GOT3 (cell line): ENCODE results near the gene IKZF4.
"Not testable (repeated sequence)": the region's sequence is repeated elsewhere in the genome, so short reads cannot be mapped to it uniquely, and the experiment has no call there.

Experiments used
- DNase-seq: peaks from one replicate; lab custom pipeline; 2025; ENCODE audit warnings: mixed read lengths; lab: John Stamatoyannopoulos, UW

Gene IKZF4

DNA sequence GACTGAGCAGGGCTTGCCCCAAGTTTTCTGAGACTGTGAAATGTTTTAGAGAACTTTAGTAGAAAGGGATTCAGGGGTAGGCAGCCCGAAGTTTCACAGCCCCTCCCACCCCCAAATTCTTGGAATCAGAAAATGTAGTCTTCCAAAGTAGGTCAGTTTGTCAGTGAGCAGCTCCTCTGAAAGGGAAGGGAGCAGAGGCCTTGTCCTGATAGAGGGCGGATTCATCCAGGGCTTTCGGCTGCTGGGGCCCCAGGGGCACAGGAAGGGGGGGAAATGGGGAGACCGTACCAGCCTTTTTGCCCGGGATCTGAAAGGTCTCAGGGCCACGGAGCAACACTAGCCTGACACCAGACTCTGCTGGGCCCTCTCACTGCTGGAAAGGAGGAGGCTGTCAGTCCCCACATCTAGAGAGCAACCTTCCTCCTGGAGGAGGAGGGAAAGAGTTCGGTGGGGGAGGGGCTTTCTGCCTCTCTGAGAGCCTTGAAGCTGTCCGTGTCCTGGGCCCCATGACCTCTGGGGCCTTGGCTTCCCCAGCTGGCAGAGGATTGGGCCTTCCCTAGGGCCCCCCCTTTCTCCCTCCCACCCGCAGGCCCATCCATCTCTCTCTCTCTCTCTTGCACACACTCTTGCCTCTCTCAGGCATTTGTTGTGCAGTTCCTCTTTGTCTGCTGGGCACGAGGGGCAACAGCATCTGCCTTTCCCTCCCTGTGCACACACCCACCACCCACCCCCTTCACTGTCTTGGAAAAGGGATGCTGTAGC, at the start of gene IKZF4:
TSS of gene IKZF4 (plus strand) at position 621 of the 762 bp plus-strand sequence. CDS start 451 bp downstream, outside the sequence.
- DNase-seq = no peak

DNA sequence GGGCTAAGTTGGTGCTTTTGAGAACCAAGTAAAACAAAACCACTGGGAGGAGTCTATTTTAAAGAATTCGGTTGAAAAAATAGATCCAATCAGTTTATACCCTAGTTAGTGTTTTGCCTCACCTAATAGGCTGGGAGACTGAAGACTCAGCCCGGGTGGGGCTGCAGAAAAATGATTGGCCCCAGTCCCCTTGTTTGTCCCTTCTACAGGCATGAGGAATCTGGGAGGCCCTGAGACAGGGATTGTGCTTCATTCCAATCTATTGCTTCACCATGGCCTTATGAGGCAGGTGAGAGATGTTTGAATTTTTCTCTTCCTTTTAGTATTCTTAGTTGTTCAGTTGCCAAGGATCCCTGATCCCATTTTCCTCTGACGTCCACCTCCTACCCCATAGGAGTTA, 48.8 kb upstream of the IKZF4 start:
- DNase-seq = no peak

DNA sequence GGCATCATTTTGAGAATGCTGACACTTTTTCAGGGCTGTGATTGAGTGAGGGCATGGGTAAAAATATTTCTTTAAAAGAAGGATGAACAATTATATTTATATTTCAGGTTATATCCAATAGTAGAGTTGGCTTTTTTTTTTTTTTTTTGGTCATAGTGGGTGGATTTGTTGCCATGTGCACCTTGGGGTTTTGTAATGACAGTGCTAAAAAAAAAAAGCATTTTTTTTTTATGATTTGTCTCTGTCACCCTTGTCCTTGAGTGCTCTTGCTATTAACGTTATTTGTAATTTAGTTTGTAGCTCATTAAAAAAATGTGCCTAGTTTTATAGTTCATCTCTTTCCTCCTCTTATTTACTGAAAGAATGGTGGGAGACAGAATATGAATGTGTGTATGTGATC, 48.4 kb upstream of the IKZF4 start:
- DNase-seq = no peak

DNA sequence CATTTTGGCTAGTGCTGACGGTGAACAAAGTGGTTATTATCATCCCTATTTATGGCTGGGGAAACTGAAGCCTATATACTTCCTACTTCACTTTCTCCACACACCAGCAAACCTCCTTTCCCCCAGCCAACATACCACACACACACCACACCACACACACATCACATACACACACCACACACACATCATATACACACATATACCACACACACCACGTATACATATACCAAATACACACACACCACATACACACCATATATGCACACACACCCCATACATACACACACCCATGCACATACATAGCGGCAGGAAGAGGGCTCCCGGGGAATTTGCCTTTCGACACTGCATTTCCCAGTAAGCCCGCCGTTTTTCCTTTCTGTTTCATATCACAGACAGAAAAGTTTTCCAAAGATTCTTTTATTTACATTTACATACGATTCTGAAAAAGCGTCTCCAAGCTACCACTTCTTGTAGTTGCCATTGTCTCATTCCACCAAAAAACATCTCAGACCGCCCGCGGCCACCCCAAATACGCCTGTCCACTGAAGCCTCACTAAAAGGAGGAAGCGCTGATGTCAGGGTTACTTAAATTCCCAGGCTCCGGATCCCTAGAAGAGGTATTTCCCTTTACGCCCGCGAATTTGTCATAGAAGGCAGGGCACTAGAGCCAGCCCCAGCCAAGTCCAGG, 47.8 kb upstream of the IKZF4 start:
- DNase-seq = no peak

DNA sequence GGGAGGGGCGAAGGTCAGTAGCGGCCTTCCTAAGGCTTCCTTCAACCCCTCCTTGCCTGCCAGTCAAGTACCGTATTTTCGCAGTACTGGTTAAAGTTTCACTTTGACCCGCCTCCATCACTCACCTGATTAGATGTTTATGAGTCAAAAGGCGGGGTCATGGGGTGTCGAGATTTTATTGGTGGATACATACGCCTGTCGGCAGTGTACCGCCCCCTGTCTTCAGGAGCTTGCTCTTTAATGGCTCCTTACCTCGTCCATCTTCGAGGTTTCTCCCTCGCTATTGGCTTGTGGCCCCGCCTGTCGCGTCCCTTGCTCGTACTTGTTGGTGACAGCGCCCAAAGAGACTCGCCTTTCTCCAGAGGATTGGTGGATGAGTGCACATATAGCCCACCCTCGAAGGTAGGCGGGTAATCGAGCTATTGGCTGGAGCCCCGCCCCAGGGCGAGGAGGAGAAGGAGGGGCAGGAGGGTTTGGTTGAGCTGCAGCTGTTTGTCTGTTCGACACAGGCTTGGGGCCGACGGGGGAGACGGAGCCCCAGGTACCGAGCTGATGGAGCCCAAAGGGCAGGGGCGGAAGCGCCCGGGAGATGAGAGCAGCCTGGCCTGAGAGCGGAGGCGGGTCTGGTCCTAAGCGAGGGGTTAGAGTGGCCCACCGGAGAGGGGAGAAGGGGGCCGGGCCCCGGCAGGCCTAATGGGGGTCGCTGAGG, 47.1 kb upstream of the IKZF4 start, which contains the start of gene RAB5B:
TSS of gene RAB5B (plus strand) at position 480 of the 709 bp plus-strand sequence. CDS start 12,883 bp downstream, outside the sequence.
- peak; percentile 85 for DNase-seq

DNA sequence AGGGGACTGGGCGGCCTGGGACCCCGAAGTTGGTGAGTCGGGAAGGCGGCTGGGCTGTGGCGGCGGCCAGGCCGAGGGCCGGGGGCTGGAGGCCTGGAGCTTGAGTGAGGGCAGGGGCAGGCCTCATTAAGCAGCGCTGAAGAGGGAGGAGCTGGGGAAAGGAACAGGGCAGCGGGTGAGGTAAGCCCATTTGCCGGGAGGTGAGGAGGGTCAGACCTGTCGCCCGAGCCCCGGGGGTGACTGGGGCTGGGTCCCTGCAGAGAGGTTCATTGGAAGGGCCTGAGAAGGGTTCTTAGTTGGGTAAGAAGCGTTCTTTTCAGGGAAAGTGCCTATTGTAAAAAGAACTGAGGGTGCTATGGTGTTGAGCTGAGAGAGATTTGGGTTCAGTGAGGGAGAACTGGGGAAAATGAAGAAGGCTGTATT, 46.5 kb upstream of the IKZF4 start:
- no peak for DNase-seq

DNA sequence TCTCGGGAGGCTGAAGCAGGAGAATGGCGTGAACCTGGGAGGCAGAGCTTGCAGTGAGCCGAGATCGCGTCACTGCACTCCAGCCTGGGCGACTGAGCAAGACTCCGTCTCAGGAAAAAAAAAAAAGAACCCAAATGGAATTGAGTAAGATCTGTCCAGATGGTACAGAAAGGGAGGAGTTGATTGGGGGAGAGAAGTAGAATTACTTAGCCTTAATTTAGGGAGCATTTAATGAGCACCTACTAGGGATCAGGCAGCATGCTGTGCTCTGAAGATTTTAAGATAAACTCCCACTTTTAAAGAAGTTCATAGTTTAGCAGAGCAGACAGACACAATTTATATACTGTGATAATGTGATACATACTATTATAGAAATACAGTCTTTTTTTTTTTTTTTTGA, 42.5 kb upstream of the IKZF4 start:
- no peak for DNase-seq

DNA sequence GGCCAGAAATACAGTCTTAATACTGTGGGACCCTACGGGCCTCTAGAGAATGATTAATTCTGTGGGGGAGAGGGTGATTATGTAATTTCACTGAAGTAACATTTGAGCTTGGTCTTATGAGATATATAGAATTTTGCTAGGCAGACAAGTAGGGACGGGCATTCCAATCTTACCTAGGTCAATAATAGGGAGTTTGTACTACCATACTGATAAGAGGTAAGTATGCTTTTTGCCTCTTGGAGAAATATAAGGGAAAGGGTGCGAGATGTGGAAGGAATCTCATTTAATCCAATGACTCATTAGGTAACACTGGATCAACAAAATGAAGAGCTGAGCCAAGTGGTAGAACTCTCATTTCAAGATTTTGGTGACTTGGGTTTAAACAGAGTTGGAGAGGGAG, 41.8 kb upstream of the IKZF4 start:
- DNase-seq = no peak

DNA sequence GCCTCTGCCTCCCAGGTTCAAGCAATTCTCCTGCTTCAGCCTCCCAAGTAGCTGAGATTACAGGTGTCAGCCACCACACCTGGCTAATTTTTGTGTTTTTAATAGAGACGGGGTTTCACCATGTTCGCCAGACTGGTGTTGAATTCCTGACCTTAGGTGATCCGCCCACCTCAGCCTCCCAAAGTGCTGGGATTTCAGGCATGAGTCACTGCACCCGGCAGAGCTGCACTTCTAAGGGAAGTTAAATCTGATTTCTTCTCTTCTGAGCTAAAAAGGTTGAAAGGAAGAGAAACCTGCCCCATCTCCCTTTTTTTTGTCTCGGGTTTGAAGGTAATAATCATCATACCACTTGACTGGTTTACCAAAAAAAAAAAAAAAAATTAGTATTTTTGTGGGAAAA, 39.0 kb upstream of the IKZF4 start:
- not testable (repeated sequence) for DNase-seq

DNA sequence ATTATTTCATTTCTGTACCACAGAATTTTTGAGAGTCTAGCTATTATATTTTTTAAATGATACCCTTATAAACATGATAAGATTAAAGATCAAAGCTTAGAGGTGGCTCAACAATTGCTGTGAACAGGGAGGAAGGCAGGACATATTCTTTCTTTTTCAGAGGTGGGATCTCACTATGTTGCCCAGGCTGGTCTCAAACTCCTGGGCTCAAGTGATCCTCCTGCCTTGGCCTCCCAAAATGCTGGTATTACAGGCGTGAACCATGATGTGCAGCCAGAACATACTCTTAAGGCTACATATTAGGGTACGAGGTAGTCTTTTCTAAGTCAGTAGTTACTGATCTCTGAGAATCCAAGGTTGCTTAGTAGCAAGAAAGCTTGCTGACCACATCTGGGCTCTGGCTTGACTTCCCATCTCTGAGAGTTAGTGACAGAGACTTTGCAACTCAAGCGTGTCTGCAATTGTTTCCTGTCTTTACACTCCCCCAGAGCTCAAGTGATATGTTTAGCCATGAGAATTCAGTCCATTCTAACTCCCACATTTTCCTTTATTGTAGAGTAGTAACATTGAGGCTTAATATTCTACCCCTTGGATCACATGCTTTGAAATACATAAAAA, 38.4 kb upstream of the IKZF4 start:
- DNase-seq = no peak

DNA sequence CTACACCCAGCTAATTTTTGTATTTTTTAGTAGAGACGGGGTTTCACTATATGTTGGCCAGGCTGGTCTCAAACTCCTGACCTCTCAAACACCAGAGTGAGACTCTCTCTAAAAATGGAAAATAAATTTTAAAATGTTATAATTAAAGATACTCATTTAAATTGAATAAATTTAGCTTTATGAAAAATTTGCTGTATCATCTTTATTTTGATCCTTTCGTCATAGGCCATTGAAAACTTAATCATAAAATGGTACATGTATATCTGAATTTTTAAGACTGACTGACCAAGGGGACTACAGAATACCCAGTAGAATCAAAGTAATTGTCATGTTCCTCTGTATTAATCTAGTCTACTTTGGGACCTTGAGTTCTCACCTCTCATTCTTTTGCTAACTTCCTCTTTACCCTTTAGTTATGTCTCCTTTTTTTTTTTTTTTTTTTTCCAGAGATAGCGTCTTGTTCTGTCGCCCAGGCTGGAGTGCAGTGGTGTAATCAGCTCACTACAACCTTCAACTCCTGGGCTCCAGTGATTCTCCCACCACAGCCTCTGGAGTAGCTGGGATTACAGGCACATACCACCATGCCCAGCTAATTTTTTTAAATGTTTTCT, 37.5 kb upstream of the IKZF4 start:
- no peak for DNase-seq

DNA sequence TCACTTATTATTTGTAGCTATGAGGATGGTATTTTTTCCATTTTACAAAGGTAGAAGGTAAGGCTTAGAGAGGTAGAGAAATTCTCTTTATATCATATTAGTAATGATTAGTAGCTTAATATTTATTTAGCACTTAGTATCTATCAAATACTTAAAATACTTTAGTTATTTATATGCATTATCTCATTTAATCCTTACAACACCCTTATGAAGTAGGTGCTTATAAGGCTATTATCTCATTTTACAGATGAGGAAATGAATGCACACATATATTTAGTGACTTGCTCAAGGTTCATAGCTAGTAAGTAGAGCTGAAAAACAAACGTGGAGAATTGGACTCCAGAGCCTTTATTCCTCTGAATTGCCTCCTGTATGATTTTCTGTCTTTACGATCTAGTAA, 36.0 kb upstream of the IKZF4 start:
- DNase-seq = no peak

DNA sequence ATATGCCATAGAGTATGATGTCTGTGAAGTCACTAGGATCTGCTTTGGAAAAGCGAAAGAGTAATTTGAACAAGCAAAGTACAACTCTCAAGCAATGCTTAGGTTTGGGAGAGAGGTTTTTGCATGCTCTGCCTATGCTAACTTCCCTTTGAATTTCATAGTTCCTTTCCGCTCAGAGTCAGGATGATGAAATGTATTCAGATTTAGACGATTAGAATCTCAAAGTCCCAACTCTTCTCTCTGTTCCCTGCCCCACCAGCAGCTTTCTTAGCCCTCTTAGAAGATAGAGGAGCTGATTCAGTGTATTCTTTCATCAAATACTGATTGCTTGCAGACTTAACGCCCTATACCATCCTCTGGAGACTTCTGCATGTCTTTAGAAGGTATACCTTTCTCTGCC, 35.5 kb upstream of the IKZF4 start:
- no peak for DNase-seq

DNA sequence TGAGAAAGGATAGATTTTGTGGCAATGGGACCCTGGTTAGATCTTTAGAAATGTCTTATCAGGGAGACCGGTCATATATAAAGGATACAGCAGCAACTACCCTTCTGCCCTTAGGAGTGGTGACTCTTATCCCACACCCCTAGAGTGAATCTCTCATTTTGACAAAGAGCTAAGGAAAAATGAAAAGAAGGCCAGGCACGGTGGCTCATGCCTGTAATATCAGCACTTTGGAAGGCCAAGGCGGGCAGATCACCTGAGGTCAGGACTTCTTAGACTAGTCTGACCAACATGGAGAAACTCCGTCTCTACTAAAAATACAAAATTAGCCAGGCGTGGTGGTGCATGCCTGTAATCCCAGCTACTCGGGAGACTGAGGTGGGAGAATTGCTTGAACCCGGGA, 34.9 kb upstream of the IKZF4 start:
- DNase-seq = not testable (repeated sequence)

DNA sequence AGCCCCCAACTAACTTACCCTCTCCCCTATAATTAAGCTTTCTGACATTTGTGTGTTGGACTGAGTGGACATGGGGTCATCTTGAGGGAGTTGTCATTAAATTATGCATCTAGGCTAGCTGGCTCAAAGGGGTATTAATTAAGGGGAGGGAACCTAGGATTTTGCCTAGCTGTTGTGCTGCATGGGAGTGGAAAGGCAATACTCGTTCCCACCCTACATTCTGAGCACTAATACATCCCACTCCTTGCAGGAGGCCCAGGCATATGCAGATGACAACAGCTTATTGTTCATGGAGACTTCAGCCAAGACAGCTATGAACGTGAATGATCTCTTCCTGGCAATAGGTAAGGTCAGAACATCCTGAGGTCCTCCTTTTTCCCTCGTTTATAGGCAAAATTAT, 29.7 kb upstream of the IKZF4 start:
- DNase-seq = no peak

DNA sequence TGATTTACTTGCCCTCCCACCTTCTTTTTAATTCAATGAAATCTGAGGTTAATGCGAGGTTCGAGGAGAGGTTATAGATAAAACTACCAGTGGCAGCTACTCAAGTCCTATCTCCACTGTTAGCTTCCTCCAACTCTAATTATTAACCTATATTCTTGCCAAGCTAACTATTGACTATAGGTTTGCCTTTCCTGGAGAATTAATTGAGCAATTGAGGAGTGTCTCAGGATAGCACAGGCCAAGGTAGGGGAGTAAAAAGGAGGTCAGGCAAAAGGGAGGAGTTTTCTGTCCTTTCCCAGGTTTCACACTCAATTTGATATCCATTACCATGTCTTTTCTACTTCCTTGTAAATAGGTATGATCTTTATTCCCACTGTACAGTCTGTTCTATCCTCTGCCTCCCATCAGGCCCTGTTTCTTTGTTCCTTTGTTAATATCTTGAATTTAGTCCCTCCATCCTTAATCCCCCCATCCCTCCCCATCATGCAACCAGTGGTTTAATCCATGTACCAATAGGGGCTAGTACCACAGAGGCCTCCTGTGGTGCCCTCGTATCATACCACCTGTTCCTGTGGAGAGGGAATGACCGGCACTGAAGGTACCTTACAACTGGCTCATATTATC, 27.5 kb upstream of the IKZF4 start:
- no peak for DNase-seq

DNA sequence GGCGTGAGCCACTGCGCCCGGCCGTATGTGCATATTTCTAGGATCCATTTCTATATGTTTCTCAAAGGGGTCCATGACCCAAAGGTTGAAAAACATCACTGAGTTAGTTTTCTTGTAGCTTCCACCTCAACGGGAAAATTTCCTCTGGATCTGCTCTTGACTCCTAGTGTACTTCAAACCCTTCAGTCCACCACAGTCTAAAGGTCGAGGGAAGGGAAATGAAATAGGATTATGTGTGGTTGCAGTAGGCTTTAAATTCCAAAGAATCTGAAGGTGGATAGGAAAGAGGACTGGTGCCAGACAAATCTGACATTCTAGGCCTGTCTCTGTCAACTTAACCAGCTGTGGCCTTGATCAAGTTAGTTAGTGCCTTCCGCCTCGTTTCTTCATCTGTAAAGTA, 25.5 kb upstream of the IKZF4 start:
- DNase-seq = no peak

DNA sequence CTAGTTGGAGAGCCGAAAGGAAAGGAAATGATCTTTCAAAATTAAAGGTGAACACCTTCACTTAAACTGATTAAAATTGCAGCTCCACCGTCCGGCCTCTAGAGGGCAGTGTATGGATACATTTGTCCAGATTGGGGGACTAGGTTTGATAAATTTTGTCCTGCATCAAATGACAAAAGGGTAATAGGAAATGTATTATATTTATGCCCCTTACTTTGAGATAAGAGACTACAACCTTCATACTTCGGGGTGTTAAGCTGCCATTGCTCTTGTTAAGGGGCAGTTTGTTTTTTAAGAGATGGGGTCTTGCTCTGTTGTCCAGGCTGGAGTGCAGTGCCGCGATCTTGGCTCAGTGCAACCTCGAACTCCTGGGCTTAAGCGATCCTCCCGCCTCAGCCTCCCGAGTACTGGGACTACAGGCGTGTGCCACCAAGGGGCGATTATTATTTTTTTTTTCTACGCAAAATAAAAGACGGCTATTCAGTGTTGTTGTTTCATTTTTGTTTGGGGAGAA, 24.6 kb upstream of the IKZF4 start:
- DNase-seq = no peak

DNA sequence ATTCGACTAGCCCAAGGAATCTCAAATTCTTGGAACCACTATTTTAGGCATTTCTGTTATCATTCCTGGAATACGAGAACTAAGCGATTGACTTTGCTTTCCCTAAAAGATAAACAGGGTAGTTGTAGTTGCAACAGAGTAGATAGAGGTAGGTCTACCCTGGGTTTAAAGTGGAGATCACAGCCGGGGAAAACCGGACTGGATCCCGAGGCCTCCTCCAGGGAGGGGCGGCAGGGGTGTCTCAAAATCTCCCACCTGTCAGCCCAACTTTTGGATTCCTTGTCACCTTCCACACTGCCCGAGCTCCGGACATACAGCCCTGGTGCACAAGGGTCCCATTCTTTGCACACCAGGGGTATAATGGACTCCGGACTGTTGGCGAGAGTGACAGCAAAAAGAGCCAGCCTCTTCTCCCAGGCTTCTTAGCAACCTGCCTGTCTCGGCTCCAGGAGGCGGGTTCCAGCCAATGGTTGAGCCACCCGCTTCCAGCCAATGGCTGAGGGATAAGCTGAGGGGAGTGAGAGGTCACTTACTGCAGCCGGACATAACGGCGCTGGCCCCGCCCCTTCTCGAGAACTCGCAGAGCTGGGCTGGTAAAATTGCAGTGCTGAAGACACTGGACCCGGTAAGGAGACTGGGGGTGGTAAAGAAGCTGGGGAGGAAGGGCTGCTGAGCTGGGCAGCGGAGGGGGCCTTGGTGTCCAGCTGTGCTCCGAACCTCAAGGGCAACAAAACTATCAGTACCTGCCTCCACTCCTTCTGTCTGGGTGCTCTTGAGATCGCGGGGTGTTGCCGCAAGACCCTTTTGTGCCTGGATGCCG, 23.9 kb upstream of the IKZF4 start, which contains the start of gene SUOX:
TSS of gene SUOX (plus strand) at position 562 of the 820 bp plus-strand sequence. CDS start 4,946 bp downstream, outside the sequence.
- DNase-seq = peak; percentile 50

DNA sequence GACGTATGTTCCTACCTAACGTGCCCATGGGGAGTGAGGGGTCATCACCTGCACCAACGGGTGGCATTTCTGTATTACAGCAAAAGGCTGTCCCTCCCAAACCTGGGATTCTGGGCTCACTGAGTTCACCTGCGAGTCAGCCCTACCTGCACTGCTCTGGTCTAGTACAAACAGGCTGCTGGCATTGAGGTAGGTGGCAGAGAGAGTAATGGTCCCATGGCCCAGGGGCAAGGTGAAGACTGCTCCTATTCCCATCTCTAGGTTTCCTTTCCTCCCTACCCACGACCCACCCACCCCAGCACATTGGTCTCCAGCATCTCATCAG, 23.3 kb upstream of the IKZF4 start:
- DNase-seq = no peak
